Loucy (cell line): ENCODE measurements around the gene PDZD4.

Experiments
- CTCF ChIP-seq: fragments of 200-600 bp; sonication (generic); conservative IDR thresholded peaks from 2 replicates; pipeline ENCODE4 v1.5.1; 2014; ENCODE audit warnings: mild to moderate bottlenecking, antibody characterized with exemption, low read length
- EZH2phosphoT487 ChIP-seq: fragments of 200-600 bp; IDR thresholded peaks from 2 replicates; pipeline ENCODE4 v1.6.1; 2018; ENCODE audit warnings: antibody characterized with exemption, mild to moderate bottlenecking, moderate library complexity, borderline replicate concordance

GRCh38 chrX:153877571-153878261 is 47.4 kb upstream of the PDZD4 start:
- TF ChIP-seq CTCF (no peak), EZH2phosphoT487 (no peak)
